ENCODE measurements around the gene SQSTM1.

DNA sequence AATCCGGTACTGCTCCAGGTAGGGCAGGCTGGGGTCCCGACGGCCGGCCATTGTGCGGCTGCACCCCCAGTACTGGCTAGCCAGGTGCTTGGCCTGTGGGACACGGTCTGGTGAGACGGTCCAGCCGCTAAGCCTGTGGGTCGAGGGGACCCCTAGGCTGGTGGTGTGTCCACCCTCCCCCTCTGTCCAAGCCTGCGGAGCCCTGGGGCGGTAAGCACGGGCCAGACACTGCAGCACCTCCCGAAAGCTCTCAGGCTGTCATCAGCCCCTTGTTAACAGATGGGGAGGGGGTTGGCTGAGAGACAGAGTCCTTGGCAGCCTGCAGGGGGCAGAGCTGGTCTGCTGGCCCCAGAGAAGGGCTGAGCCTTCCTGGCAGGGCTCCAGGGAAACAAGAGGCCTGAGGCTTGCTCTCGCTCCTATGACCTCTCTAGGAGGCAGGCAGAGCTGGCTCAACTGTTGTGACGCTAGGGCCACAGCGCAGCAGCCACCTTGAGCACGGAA lies 49.7 kb downstream of the SQSTM1 start:
- TF ChIP-seq, protein P1, sequence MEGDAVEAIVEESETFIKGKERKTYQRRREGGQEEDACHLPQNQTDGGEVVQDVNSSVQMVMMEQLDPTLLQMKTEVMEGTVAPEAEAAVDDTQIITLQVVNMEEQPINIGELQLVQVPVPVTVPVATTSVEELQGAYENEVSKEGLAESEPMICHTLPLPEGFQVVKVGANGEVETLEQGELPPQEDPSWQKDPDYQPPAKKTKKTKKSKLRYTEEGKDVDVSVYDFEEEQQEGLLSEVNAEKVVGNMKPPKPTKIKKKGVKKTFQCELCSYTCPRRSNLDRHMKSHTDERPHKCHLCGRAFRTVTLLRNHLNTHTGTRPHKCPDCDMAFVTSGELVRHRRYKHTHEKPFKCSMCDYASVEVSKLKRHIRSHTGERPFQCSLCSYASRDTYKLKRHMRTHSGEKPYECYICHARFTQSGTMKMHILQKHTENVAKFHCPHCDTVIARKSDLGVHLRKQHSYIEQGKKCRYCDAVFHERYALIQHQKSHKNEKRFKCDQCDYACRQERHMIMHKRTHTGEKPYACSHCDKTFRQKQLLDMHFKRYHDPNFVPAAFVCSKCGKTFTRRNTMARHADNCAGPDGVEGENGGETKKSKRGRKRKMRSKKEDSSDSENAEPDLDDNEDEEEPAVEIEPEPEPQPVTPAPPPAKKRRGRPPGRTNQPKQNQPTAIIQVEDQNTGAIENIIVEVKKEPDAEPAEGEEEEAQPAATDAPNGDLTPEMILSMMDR (IDR thresholded peaks at IDR 0.05): peak in 1 of 5 experiments; percentile 13
- no peak for TF ChIP-seq EP300 (IDR thresholded peaks at IDR 0.05)

All from tibial nerve (tissue), 4 donors.